K562 (cell line): ENCODE data around the gene UCP3. TPM values are rescaled to one million over a fixed set of nuclear protein-coding genes. Genes with fewer than 3 reads are reported as not detected.
A peak's percentile ranks its signal among the peaks of the same experiment; 100 is the strongest.

Experiments
- CHAMP1 ChIP-seq: fragments of 450-650 bp; IDR thresholded peaks from 2 replicates; pipeline ENCODE4 v1.6.1; 2016; ENCODE audit warnings: mild to moderate bottlenecking
- CTCF ChIP-seq, 3 experiments: IDR thresholded peaks in 2 of 3; conservative IDR thresholded peaks in 1 of 3; 2 replicates each; pipeline ENCODE4 v1.5.1; 2011 to 2012; ENCODE audit warnings: low read length in 3 of 3, mild to moderate bottlenecking in 3 of 3, control low read depth in 2 of 3, improper control_type of control experiment in 1 of 3, inconsistent platforms in 1 of 3, low read depth in 1 of 3, mixed read lengths in 1 of 3, moderate library complexity in 1 of 3; ENCODE audit not compliant: insufficient read depth in 2 of 3
- DNMT1 ChIP-seq: fragments of 450-650 bp; IDR thresholded peaks from 2 replicates; pipeline ENCODE4 v1.6.1; 2016; ENCODE audit warnings: antibody characterized with exemption, mild to moderate bottlenecking
- MLX ChIP-seq, 2 experiments: fragments of 450-650 bp in 1 of 2; sonication (generic) in 1 of 2; formaldehyde crosslinking; conservative IDR thresholded peaks; 2 replicates each; pipeline versions ENCODE4 v1.4.0 to v1.8.1; 2020 to 2022; ENCODE audit warnings: mild to moderate bottlenecking in 1 of 2, missing genetic modification reagents in 1 of 2
- NR1H2 ChIP-seq: sonication (generic); formaldehyde crosslinking; IDR thresholded peaks from 2 replicates; pipeline ENCODE4 v1.4.0; 2020; ENCODE audit warnings: mild to moderate bottlenecking, missing genetic modification reagents
- RB1 ChIP-seq: fragments of 450-650 bp; IDR thresholded peaks from 2 replicates; pipeline ENCODE4 v1.6.1; 2017; ENCODE audit warnings: low read depth, mild to moderate bottlenecking
- STAT6 ChIP-seq: sonication (generic); formaldehyde crosslinking; IDR thresholded peaks from 2 replicates; pipeline ENCODE4 v1.8.1; 2023; ENCODE audit warnings: mild to moderate bottlenecking, missing genetic modification reagents
- TEAD4 ChIP-seq, 2 experiments: sonication (generic) in 1 of 2; formaldehyde crosslinking in 1 of 2; IDR thresholded peaks; 2 replicates each; pipeline versions ENCODE4 v1.6.1 to v1.8.0; 2012 to 2022; ENCODE audit warnings: borderline replicate concordance in 1 of 2, inconsistent platforms in 1 of 2, low read length in 1 of 2, mild to moderate bottlenecking in 1 of 2, missing genetic modification reagents in 1 of 2
- ZBED1 ChIP-seq: IDR thresholded peaks from 2 replicates; pipeline ENCODE4 v1.6.1; 2014
- ZNF584 ChIP-seq: fragments of 200-800 bp; sonication (Bioruptor generic); IDR thresholded peaks from 2 replicates; pipeline ENCODE4 v1.6.1; 2016; ENCODE audit warnings: low read depth, mild to moderate bottlenecking, missing genetic modification characterization, missing compliant biosample characterization
- ZNF609 ChIP-seq: sonication (generic); formaldehyde crosslinking; IDR thresholded peaks from 2 replicates; pipeline ENCODE4 v1.8.1; 2023; ENCODE audit warnings: missing genetic modification reagents, mild to moderate bottlenecking, borderline replicate concordance
- polyA plus RNA-seq, 8 experiments: library from polyadenylated mRNA; depleted of rRNA in 4 of 8; stranded (reverse) in 5 of 8; unstranded in 3 of 8; fragments of >200 nt; fragmentation: Nextera tagmentation in 2 of 8; fragmentation: Illumina TruSeq in 1 of 8; extraction: Ambion mirVana in 2 of 8; extraction: Trizol in 1 of 8; gene quantifications; 2 replicates each; pipeline versions ENCODE4 v1.2.1 to v1.2.3, GENCODE V29; 2011 to 2014; ENCODE audit warnings: inconsistent platforms in 1 of 8, missing spikeins in 1 of 8
- total RNA-seq, 7 experiments: library from RNA; depleted of rRNA in 6 of 7; stranded (reverse); fragments of >200 nt in 6 of 7; fragmentation: Illumina TruSeq in 2 of 7; extraction: Trizol in 2 of 7; gene quantifications; 2 replicates each; pipeline versions ENCODE4 v1.2.1 to v1.2.3, GENCODE V29; 2011 to 2021; ENCODE audit warnings: low replicate concordance in 1 of 7

UCP3 gene
- total and polyA plus RNA-seq, 9 of the 15 experiments (the other 6 are each of a cell fraction or from before 2014, with no cell fraction given) = 0.05 to 0.65 (median 0.25) TPM; not detected in 2

- 0 out of 2 replicates have a peak, but pooled peaks have one; percentile 29 for TF ChIP-seq ZNF609 (CRISPR knock-in tag)
- TF ChIP-seq TEAD4 (IDR thresholded peaks at IDR 0.05; ENCODE audit: low read length) = no peak; the same call in 1 of the 2 replicates
- TF ChIP-seq TEAD4 (CRISPR knock-in tag; IDR thresholded peaks at IDR 0.05; ENCODE audit: borderline replicate concordance) = peak; percentile 93; the same call in 1 of the 2 replicates
- TF ChIP-seq RB1 = peak; percentile 86; the same call in 1 of the 2 replicates
- TF ChIP-seq MLX (CRISPR knock-in tag; conservative IDR thresholded peaks at IDR 0.05) = 0 out of 4 replicates have a peak, but pooled peaks have one; percentile 22 to 67
- TF ChIP-seq CTCF (IDR thresholded peaks at IDR 0.05 in 2 of 3, conservative IDR thresholded peaks at IDR 0.05 in 1 of 3; ENCODE audit: insufficient read depth in 2 of 3, low read depth in 1 of 3, low read length in 3 of 3) = peak in 1 of 3 experiments; percentile 1; a peak in 1 of 6 replicates
- no peak for TF ChIP-seq DNMT1
- TF ChIP-seq STAT6 (CRISPR knock-in tag) = no peak; the same call in 1 of the 2 replicates
- peak; percentile 82; the same call in 1 of the 2 replicates for TF ChIP-seq ZNF584
- no peak for TF ChIP-seq NR1H2 (CRISPR knock-in tag)
- TF ChIP-seq ZBED1 = no peak
- no peak; the same call in 1 of the 2 replicates for TF ChIP-seq CHAMP1
Observed at GRCh38 chr11:73982990-73983740, 25.7 kb downstream of the UCP3 start (continued).
